NCI-H510A (cell line): ENCODE measurements around the gene DCAF4L1.

ENCODE experiments used
- DNase-seq: peaks from one replicate; lab custom pipeline; 2025; lab: John Stamatoyannopoulos, UW

The DCAF4L1 gene

GRCh38 chr4:41990365-41991111, 9.0 kb downstream of the DCAF4L1 start, which contains the start of gene SLC30A9:
TSS of gene SLC30A9 (plus strand) at chr4:41990530. CDS start at chr4:41990652, 122 bp downstream.
- peak; percentile 80 for DNase-seq

- no peak for DNase-seq
These were observed 10.6 kb downstream of the DCAF4L1 start for GRCh38 chr4:41991916-41992767.

GRCh38 chr4:41992967-41993857, 11.7 kb downstream of the DCAF4L1 start:
- no peak for DNase-seq

GRCh38 chr4:41994461-41994985, 13.0 kb downstream of the DCAF4L1 start:
- DNase-seq = no peak

GRCh38 chr4:41998019-41998418, 16.5 kb downstream of the DCAF4L1 start:
- DNase-seq = no peak

- DNase-seq = no peak
These were observed 17.8 kb downstream of the DCAF4L1 start for GRCh38 chr4:41999321-41999720.

- DNase-seq = no peak
These were observed 26.6 kb downstream of the DCAF4L1 start for GRCh38 chr4:42008011-42008786.

GRCh38 chr4:42015438-42015837, 33.9 kb downstream of the DCAF4L1 start:
- no peak for DNase-seq

- no peak for DNase-seq
These were observed 36.9 kb downstream of the DCAF4L1 start for GRCh38 chr4:42018451-42018850.
